HuH-7.5 (cell line): Measurements from ENCODE around the gene FAXC.
"Not testable (repeated sequence)": the region's sequence is repeated elsewhere in the genome, so short reads cannot be mapped to it uniquely, and the experiment has no call there.

Experiments used
- DNase-seq: peaks from one replicate; pipeline ENCODE4 v3.0.0; 2011; ENCODE audit warnings: low spot score

FAXC gene

GRCh38 chr6:99285881-99286280 lies 63.6 kb downstream of the FAXC start:
- DNase-seq = no peak

GRCh38 chr6:99282479-99283062 lies 66.9 kb downstream of the FAXC start:
- DNase-seq = no peak

GRCh38 chr6:99276747-99277146 lies 72.7 kb downstream of the FAXC start:
- DNase-seq = no peak

GRCh38 chr6:99270826-99271225 lies 78.6 kb downstream of the FAXC start:
- DNase-seq = no peak

GRCh38 chr6:99270030-99270429 lies 79.4 kb downstream of the FAXC start:
- no peak for DNase-seq

- no peak for DNase-seq
These were observed 80.3 kb downstream of the FAXC start for GRCh38 chr6:99269207-99269606.

GRCh38 chr6:99266996-99267395 lies 82.5 kb downstream of the FAXC start:
- not testable (repeated sequence) for DNase-seq

GRCh38 chr6:99265447-99265846 lies 84.0 kb downstream of the FAXC start:
- not testable (repeated sequence) for DNase-seq

GRCh38 chr6:99254616-99255550 lies 94.6 kb downstream of the FAXC start:
- no peak for DNase-seq

- no peak for DNase-seq
These were observed 96.2 kb downstream of the FAXC start for GRCh38 chr6:99253271-99253670.

- no peak for DNase-seq
These were observed 97.1 kb downstream of the FAXC start for GRCh38 chr6:99252421-99252820.

- DNase-seq = no peak
These were observed 99.0 kb downstream of the FAXC start for GRCh38 chr6:99250476-99250875.

- no peak for DNase-seq
These were observed 102.9 kb downstream of the FAXC start for GRCh38 chr6:99246602-99247001.

GRCh38 chr6:99241905-99242534 lies 107.5 kb downstream of the FAXC start:
- no peak for DNase-seq

- DNase-seq = no peak
These were observed 113.5 kb downstream of the FAXC start for GRCh38 chr6:99236010-99236409.

- no peak for DNase-seq
These were observed 116.3 kb downstream of the FAXC start for GRCh38 chr6:99233219-99233618.

GRCh38 chr6:99232056-99232455 lies 117.4 kb downstream of the FAXC start:
- DNase-seq = no peak

GRCh38 chr6:99225172-99225571 lies 124.3 kb downstream of the FAXC start:
- DNase-seq = no peak
